ENCODE measurements around the gene TTC39B. TPM values are rescaled to one million over a fixed set of nuclear protein-coding genes. Genes with fewer than 3 reads are reported as not detected.
A peak's percentile ranks its signal among the peaks of the same experiment; 100 is the strongest.

TTC39B gene
- total RNA-seq, 1 experiment from 2014 or later, result 8.0 TPM

DNA sequence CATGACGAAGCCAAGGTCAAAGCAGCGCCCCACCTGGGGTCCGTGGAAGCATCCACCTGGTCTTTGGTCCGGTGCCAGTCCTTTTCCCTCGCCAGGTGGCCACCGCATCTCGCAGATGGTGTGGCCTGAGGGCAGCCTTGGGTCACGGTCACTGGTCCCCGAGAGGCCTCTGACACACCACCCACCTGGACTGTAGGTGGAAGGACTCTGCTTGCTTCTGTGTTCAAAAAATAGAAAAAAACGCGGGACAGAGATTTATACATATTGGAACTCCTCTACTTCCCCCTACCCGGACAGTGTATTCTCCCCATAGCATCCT lies 466 bp upstream of the TTC39B start:
- no peak for DNase-seq (ENCODE audit: low read depth)
- in situ Hi-C loops (cut with HindIII; ENCODE audit: low pct_unique_long_range_greater_than_20kb, low sequenced_read_pairs), result no loop called here

DNA sequence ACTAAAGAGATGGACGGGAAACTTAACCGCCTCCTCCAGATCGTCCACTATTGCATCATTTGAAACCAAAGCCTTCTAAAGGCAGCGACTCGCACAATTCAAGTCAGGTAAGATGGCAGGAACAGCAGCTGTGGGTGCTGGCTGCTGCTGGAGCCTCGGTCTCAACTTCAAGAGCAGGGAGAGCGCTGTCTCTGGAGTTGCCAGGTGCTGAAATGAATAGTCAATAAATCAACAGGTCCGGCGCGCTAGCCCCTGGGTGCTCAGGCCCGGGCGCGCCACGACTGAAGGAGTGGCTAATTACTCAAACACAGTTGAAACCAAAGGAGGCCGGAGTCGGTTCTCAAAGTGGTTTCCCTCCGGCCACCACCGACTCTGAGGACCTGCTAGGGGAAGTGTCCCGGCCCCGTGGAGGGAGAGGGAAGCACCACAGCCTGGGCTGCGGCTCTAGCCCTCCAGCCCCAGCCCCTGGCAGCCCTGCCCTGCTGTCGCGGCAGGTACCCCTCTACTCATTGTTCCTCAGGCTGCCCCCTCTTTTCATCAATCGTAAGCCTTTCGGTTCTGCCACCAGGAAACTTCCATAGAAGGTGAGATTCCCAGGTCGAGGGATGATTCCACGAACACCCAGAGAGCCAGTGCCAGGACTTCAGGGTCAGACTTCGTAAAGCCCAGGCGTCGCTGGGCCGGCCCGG lies 804 bp downstream of the TTC39B start:
- peak; percentile 71 for DNase-seq (ENCODE audit: low read depth)
- in situ Hi-C loops (cut with HindIII; ENCODE audit: low pct_unique_long_range_greater_than_20kb, low sequenced_read_pairs), result no loop called here

DNA sequence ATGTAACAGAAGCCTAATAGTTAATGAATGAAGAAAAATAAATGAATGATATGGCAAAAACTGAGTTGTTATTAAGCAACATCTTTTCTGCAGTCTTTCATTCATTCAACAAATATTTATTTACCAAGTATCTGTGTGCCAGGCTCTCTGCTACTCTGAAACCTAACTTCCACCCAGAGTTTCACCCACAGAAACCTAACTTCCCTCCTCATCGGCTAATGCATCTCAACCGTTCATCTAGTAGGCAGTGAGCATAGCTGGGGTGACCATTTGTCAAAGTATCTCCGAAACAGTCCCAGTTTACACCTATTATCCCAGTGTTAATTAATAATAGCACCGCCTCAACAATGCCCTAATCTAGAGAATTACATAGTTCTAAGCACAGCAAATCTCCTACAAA lies 1.5 kb downstream of the TTC39B start:
- DNase-seq (ENCODE audit: low read depth), result no peak
- in situ Hi-C loops (cut with HindIII; ENCODE audit: low pct_unique_long_range_greater_than_20kb, low sequenced_read_pairs), result no loop called here

DNA sequence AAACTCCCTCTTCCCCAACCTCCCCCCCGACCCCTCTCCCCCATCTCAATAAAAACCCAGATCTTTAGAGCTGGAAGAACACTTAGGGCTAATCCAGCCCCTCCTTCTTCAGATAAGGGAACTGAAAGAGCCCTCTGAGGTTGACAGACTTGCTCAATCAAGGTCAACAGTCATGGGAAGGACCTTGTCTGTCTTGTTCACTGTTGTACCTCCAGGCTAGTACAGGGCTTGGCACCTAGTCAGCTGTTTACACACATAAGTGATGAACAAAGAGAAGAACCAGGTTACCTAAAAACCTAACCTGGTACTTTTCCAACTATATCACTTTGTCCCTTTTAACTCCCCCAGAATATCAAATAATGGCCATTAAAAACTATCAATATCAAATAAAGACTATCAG lies 2.4 kb downstream of the TTC39B start:
- in situ Hi-C loops (cut with HindIII; ENCODE audit: low pct_unique_long_range_greater_than_20kb, low sequenced_read_pairs), result no loop called here
- DNase-seq (ENCODE audit: low read depth), result no peak

DNA sequence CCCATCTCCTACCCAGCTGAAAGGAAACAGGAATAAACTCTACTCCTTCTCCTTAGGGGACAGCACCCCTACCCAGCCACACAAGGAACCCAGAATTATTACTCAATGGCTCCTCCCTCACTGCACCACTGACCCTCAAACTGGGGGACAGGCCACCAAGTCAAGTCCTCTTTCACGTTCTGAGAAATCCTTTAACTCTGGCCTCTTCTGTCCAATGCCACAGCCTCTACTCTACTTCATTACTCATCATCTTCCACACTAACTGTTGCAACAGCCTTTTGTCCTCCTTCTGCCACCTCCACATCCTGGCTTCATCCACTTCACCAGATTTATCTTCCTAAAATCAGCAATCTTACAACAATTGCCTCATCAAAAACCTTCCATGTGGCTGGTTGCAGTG lies 6.8 kb downstream of the TTC39B start:
- in situ Hi-C loops (cut with HindIII; ENCODE audit: low pct_unique_long_range_greater_than_20kb, low sequenced_read_pairs), result no loop called here
- DNase-seq (ENCODE audit: low read depth), result no peak

DNA sequence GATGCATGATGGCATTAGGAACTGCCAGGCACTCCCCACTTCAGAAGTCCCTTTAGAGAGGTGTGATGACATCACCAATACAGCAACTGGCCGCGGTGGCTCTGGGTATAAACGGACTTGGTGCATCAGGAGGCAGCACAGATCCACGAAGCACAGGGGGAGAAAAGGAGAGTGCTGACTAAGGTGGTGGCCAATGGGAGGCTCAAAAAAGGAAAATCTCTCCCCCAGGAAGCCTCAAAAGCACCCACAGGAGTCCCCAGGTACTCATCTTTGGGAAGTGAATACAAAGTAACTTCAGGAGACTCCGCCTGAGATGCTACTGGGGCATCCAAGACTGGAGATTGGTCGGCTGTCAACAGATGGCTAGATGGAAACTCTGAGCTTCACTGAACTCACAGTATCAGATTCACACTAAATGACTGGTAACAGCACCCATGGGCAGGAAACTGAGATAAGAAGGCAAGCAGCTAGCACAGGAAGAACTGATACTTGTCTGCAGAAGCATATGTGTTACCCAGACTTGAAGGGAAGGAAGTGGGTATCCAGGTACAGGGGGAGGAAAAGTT lies 7.6 kb downstream of the TTC39B start:
- in situ Hi-C loops (cut with HindIII; ENCODE audit: low pct_unique_long_range_greater_than_20kb, low sequenced_read_pairs), result no loop called here
- DNase-seq (ENCODE audit: low read depth), result no peak

DNA sequence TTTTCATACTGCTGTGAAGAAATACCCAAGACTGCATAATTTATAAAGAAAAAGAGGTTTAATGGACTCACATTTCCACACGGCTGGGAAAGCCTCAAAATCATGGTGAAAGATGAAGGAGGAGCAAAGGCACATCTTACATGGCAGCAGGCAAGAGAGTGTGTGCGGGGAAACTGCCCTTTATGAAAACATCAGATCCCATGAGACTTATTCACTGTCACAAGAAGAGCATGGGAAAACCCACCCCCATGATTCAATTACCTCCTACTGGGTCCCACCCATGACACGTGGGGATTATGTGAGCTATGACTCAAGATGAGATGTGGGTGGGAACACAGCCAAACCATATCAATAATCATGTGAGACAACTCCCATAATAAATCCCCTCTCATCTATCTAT lies 8.7 kb downstream of the TTC39B start:
- no peak for DNase-seq (ENCODE audit: low read depth)
- in situ Hi-C loops (cut with HindIII; ENCODE audit: low pct_unique_long_range_greater_than_20kb, low sequenced_read_pairs), result no loop called here

DNA sequence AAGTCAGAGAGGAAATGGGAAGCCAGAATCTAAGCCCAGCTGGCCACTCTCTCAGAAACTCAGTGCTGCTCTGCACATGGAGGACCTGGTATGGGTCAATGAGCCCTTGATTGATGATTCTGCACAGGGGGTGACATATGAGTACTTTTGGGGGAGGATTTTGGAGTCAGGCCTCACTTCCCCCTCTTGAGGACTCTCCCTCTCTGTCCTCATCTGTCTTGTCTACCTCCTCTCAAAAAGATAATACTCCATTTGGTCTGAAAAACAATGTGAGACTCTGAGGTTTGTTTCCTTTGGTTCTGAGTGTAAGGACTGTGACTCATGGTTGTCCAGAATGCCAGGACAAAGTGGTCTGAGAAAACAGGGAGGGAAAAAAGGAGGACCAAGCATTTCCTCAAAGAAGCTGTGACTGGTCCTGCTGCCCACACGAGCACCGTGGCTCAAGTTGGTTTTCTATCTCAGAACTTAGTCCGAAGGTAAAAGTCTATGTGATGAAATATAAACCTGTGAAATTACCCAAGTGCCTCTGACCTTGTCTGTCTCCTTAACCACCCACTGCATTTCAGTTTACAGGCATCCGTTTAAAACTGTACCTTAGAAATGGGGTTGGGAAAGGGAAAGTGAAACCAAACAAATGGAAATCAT lies 11.1 kb downstream of the TTC39B start:
- DNase-seq (ENCODE audit: low read depth), result peak; percentile 76
- in situ Hi-C loops (cut with HindIII; ENCODE audit: low pct_unique_long_range_greater_than_20kb, low sequenced_read_pairs), result no loop called here

DNA sequence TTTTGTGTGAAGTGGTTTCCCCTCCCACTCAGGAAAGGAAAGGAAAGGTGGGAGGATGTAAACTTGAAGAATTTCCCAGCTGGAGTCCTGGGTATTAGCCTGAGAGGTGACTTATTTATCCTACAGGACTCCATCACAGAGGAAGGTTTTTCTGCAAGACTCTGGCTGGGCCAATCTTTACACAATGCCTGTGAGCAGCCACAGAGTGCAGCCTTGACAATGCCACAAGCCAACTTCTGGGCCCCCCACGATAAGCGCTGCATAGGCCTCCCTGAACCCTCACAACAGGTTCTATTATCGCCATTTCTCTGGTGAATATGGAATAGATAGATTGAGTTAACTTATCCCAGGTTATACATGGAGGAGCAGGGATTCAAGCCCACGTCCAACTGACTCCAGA lies 12.4 kb downstream of the TTC39B start:
- DNase-seq (ENCODE audit: low read depth), result no peak
- in situ Hi-C loops (cut with HindIII; ENCODE audit: low pct_unique_long_range_greater_than_20kb, low sequenced_read_pairs), result no loop called here

DNA sequence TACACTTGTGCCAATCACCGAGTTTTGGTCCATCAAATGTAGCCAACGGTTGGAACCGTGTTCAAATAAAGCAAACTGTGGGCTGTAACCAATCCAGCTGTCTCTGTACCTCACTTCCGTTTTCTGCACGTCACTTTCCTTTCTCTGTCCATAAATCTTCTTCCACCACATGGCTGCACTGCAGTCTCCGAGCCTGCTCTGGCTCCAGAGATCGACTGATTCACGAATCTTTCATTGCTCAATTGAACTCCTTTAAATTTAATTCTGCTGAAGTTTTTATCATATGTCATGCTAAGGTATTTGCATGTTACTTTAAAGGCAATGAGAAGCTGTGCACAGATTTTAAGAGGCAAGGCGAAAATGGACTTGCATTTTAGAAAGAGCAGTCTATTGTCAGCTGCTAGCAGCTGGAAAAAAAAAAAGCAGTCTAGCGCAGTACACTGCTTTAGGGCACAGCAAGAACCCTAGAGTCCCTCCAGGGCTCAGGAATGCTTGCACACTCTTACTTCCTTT lies 13.2 kb downstream of the TTC39B start:
- DNase-seq (ENCODE audit: low read depth), result no peak
- in situ Hi-C loops (cut with HindIII; ENCODE audit: low pct_unique_long_range_greater_than_20kb, low sequenced_read_pairs), result no loop called here

DNA sequence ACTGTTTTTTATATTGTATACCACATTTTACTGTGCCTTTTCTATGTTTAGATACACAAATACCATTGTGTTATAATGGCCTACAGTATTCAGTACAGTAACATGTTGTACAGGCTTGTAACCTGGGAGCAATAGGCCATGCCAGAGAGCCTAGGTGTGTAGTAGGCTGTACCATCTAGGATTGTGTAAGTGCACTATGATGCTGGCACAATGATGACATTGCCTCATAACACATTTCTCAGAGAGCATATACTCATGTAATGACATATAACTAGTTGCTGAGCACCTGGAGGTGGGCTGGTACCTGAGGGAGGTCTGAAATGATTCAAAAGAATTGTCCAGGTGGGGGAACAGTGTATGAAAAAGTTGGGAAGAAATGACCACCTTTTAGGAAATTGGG lies 13.9 kb downstream of the TTC39B start:
- no peak for DNase-seq (ENCODE audit: low read depth)
- in situ Hi-C loops (cut with HindIII; ENCODE audit: low pct_unique_long_range_greater_than_20kb, low sequenced_read_pairs), result no loop called here

DNA sequence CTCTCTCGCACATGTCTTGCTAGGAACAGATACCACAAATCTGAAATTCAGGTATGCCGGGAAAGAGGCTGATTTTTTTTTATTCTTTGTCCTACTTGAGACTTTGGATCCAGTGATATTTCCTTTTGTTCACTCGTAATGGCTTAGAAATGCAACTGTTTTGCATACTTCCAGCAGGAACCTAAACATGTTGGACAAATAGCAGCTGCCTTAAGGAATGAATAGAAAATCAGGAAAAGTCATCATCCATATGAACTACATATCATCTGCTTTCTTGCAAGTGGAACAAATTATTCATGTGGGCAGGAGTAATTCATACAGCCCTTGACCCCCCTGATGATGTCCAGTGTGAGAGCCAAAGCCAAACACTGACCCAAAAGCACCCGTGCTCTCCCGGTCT lies 17.4 kb downstream of the TTC39B start:
- no peak for DNase-seq (ENCODE audit: low read depth)
- in situ Hi-C loops (cut with HindIII; ENCODE audit: low pct_unique_long_range_greater_than_20kb, low sequenced_read_pairs), result no loop called here

DNA sequence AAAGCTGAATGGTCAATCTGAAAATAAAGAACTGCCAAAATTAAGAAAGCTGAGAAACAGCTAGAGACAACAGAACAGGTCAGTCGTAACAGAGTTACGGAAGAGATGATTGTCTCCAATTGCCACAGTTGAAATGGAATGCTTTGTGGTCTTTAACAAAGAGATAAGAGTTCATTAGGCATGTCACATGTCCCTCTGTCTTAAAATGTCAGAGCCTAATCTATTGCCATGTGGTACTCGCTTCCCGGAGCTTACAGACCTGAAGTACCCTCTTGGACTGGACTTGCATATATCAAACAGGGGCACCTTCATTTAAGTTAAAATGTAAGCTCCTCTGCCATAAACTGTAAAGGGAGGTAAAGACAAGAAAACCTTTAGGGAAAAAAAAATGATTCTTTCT lies 19.7 kb downstream of the TTC39B start:
- DNase-seq (ENCODE audit: low read depth), result no peak
- in situ Hi-C loops (cut with HindIII; ENCODE audit: low pct_unique_long_range_greater_than_20kb, low sequenced_read_pairs), result no loop called here

DNA sequence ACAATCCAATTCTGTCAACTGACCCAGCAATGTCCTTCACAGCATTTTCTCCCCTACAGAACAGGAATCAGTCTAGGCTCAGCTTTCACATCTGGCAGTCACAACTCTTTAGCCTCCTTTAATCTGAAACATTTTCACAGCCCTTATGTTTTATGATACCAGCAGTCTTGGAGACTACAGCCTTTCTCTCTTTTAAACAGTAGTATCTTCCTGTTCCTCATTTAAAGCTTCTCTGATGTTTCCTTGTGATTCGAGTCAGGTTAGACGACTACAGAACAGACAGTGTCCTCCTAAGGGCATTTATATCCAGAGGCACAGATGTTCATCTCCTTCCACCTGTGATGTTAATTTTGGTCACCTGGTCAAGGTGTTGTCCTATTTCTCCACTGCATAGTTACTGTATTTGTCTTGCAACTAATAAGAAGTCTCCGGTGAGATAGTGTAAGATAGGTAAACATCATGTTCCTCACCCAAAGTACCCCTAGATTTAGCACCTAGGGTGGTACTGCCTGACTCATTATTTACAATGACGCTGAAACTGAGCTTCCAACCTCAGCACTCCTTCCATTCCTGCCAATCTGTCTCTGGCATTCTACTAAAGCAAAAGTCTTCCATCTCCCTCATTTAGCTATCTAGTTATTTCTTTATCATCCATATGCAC lies 20.7 kb downstream of the TTC39B start:
- DNase-seq (ENCODE audit: low read depth), result no peak
- in situ Hi-C loops (cut with HindIII; ENCODE audit: low pct_unique_long_range_greater_than_20kb, low sequenced_read_pairs), result no loop called here

DNA sequence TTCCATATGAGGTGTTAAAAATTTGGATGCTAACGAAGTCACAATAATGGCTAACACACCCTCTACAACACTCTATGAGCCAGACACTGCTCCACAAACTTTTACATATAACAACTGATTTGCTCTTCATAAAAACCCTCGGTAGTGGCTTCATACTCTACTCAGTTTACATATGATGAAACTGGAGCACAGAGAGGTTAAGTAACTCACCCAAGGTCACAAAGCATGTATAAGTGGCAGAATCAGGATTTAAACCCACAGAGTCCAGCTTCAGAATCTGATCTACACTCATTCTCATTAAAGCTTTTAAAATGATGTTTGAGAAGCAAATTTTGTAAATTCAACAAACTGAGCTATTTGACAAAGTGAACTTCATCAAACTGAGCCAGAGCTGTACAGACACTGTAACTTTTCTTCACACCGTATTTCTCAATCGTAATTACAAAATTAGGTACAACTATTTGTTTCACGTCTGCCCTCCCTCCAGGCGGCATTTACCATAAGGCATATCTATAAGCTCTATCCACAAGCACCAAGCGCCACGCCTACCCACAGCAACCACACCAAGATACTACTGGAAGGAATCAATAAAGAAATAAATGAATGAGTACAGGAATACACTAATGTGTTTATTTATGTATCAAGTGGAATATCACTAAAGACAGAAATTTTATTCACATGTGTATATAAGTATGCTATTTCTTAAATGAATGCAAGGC lies 24.3 kb downstream of the TTC39B start:
- no peak for DNase-seq (ENCODE audit: low read depth)
- in situ Hi-C loops (cut with HindIII; ENCODE audit: low pct_unique_long_range_greater_than_20kb, low sequenced_read_pairs), result no loop called here

DNA sequence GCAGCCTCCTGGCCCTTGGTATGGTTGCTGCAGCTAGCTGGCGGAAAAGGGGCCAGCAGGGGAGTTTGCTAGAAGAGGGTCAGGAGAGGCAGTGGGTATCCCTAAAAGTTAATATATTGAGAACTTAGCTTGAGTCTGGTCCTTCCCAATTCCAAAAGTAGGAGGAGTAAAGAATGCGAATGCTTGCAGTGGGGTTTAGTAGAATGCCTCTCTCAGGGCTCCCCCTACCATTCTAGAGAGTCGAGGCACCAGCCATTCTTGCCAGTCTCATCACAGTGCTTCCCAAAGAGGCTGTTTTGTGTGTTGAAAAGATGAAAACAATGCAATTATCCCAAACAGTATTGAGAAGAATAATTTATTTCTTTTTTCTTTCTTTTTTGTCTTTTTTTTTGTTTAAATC lies 26.4 kb downstream of the TTC39B start:
- in situ Hi-C loops (cut with HindIII; ENCODE audit: low pct_unique_long_range_greater_than_20kb, low sequenced_read_pairs), result no loop called here
- DNase-seq (ENCODE audit: low read depth), result no peak

DNA sequence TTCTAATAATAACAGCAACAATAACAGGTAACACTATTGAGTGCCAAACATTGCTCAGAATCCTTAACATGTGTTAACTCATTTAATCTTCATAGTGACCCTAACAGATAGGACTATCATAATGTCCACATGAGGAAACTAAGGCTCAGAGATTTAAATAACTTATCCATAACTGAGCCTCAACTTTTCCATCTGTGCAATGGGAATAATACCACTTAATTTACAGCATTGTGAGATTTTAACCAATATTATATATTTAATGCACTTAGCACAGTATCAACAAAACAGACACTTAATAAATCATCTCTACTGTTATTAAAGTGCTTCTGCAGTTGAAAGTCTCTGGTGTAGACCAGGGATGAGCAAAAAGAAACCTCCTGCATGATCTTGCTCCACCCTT lies 28.2 kb downstream of the TTC39B start:
- in situ Hi-C loops (cut with HindIII; ENCODE audit: low pct_unique_long_range_greater_than_20kb, low sequenced_read_pairs), result no loop called here
- no peak for DNase-seq (ENCODE audit: low read depth)

DNA sequence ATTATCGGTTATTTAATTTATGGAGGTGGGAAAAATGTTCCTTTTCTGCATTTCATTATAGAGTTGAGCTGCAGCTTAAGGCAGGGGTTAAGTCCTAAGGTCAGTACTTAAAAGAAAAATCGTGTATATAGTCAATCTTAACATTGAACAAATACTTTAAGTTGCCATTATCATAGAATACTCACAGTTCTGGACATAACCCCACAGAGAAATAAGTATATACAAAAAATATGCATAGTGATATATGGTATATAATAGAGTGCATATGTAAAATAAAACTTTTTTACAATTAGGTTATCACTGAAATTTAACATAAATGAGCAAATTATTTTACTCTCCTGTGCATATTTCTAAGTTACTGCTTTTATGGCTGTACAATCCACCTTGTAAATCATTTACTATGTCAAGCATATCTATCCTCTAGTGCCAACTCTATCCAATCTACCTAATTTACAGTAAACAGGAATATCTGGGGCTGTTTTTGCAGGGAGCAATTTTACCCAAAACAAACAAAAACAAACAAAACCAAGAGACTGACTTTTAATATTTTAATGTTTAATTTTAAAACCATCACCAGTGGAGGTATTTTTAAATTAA lies 28.8 kb downstream of the TTC39B start:
- in situ Hi-C loops (cut with HindIII; ENCODE audit: low pct_unique_long_range_greater_than_20kb, low sequenced_read_pairs), result no loop called here
- DNase-seq (ENCODE audit: low read depth), result no peak
